WI38 (cell line): Measurements from ENCODE around the gene OR2A2.

Source experiments
- H3K4me3 ChIP-seq: 2 replicates; pipeline ENCODE4 v1.5.1; 2011; ENCODE audit warnings: low read depth, mild to moderate bottlenecking, control low read depth, low read length
- TF ChIP-seq, protein P1 (sequence below): IDR thresholded peaks from 2 replicates; pipeline ENCODE4 v1.5.1; 2012; ENCODE audit warnings: low read depth, mild to moderate bottlenecking, control low read depth, low read length

The OR2A2 gene

DNA sequence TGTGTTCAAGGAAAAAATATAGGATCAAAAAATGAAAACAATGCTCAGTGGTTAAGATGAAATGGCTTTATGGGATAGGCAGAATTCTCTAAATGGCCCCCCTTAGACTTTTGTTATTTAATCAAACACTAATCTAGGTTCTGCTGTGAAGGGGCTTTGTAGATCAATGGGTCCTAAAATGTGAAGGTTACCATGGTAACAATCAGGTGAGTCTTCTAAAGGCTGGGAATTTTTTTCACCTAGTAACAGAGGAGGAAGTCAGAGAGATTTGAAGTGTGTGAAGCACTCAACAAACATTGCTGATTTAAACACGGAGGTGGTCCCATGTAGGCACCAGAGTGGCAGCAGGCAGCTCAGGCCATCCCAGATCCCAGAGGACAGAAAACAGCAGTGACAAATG lies 24.7 kb downstream of the OR2A2 start:
- no peak overlapping the region for H3K4me3 ChIP-seq
- TF ChIP-seq, protein P1, sequence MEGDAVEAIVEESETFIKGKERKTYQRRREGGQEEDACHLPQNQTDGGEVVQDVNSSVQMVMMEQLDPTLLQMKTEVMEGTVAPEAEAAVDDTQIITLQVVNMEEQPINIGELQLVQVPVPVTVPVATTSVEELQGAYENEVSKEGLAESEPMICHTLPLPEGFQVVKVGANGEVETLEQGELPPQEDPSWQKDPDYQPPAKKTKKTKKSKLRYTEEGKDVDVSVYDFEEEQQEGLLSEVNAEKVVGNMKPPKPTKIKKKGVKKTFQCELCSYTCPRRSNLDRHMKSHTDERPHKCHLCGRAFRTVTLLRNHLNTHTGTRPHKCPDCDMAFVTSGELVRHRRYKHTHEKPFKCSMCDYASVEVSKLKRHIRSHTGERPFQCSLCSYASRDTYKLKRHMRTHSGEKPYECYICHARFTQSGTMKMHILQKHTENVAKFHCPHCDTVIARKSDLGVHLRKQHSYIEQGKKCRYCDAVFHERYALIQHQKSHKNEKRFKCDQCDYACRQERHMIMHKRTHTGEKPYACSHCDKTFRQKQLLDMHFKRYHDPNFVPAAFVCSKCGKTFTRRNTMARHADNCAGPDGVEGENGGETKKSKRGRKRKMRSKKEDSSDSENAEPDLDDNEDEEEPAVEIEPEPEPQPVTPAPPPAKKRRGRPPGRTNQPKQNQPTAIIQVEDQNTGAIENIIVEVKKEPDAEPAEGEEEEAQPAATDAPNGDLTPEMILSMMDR, result no peak

DNA sequence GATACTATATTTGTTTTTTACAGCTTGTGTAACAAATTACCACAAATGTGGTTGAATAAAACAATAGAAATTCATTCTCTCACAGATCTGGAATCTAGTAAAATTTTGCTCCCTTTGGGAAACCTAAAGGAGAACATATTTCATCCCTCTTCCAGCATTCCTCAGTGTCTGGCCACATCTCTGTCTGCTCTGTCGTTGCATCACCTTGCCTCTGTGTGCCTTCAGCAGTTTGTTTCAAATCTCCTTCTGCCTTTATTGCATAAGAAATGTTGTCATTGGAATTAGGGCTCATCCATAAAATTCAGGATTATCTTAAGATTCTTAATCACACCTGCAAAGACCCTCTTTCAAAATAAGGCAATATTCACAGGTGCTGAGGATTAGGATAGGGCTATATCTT lies 28.1 kb downstream of the OR2A2 start:
- H3K4me3 ChIP-seq, result no peak overlapping the region
- TF ChIP-seq, protein P1, result no peak

DNA sequence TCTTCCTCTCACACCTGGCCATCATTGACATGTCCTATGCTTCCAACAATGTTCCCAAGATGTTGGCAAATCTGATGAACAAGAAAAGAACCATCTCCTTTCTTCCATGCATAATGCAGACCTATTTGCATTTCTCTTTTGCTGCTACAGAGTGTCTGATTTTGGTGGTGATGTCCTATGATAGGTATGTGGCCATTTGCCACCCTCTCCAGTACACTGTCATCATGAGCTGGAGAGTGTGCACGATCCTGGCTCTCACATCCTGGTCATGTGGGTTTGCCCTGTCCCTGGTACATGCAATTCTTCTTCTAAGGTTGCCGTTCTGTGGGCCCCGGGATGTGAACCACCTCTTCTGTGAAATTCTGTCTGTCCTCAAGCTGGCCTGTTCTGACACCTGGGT lies 32.8 kb downstream of the OR2A2 start:
- TF ChIP-seq, protein P1, result no peak
- H3K4me3 ChIP-seq, result no peak overlapping the region

DNA sequence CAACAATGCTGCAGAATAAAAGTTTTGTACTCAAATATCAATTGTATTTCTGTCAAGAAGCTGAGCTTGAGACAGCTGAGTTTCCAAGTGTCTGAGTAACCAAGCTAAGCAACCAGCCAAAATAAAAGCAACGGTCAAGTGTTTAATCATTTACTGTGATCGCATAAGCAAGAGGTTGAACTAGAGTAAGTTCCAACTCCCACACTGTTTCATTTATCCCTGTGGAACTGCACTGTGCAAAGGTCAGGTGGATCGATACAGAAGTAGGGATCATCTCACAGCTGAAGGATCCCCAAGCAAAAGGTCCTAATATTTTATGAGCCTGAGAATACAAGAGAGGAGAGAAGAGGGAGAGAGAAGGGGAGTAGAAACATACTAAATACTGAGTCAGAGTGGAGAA lies 35.0 kb downstream of the OR2A2 start:
- TF ChIP-seq, protein P1, result no peak
- no peak overlapping the region for H3K4me3 ChIP-seq

DNA sequence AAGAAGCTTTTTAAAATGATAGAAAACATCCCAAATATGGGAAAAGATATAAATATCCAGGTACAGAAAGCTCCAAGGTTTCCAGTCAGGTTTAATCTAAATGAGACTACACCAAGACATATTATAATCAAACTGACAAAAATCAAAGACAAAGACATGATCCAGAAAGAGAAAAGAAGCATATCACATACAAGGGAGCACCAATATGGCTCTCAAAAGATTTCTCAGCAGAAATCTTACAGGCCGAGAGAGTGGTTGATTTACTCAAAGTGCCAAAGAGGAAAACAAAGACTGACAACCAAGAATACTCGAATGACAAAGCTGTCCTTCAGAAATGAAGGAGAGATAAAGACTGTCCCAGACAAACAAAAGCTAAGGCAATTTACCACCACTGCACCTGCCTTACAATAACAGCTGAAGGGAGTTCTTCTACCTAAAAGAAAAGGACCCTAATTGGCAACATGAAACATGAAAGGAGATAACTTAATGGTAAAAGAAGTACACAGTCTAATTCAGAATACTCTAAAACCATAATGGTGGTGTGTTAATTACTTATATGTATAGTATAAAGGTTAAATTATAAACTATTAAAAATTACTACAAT lies 38.9 kb downstream of the OR2A2 start:
- TF ChIP-seq, protein P1, result no peak
- no peak overlapping the region for H3K4me3 ChIP-seq

DNA sequence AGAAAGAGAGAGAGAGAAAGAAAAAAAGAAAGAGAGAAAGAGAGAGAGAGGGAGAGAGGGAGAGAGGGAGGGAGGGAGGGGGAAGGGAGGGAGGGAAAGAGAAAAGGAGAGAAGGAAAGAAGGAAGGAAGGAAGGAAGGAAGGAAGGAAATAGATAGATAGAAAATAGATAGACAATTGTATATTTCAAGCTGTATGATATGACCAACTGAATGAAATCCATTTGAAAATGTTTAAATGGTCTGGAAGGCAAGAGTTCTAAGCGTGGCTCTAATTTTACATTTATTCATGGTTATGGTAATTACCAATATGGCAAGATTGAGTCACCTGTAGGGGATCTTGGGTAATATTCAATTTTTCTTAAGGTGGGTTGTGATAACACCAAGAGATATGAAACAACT lies 49.5 kb downstream of the OR2A2 start:
- TF ChIP-seq, protein P1, result no peak
- H3K4me3 ChIP-seq, result no peak overlapping the region
